Suprapubic skin (tissue), 4 donors: Measurements from ENCODE around the gene NPIPB12. TPM values are rescaled to one million over a fixed set of nuclear protein-coding genes. Genes with fewer than 3 reads are reported as not detected.
"Not testable (repeated sequence)": the region's sequence is repeated elsewhere in the genome, so short reads cannot be mapped to it uniquely, and the experiment has no call there.

Experiments used
- DNase-seq, 2 donors: peaks; one replicate each; pipeline ENCODE4 v3.0.0-alpha.2; 2019; ENCODE audit warnings: low spot score in 2 of 2
- H3K27ac ChIP-seq: fragments of 200-600 bp; sonication (generic); one replicate; pipeline ENCODE4 v1.5.1; 2019
- H3K27me3 ChIP-seq: fragments of 200-600 bp; sonication (generic); one replicate; pipeline ENCODE4 v1.5.1; 2019
- H3K36me3 ChIP-seq: fragments of 200-600 bp; sonication (generic); one replicate; pipeline ENCODE4 v1.5.1; 2019
- H3K4me1 ChIP-seq: fragments of 200-600 bp; sonication (generic); one replicate; pipeline ENCODE4 v1.5.1; 2019
- H3K4me3 ChIP-seq: fragments of 200-600 bp; sonication (generic); one replicate; pipeline ENCODE4 v1.5.1; 2019; ENCODE audit warnings: mild to moderate bottlenecking
- H3K9me3 ChIP-seq: fragments of 200-600 bp; sonication (generic); one replicate; pipeline ENCODE4 v1.5.1; 2019
- WGBS: methylation state at CpG from one replicate; pipeline ENCODE4 v1.1.5; 2018; 5-methylcytosine and 5-hydroxymethylcytosine counted together
- total RNA-seq, 4 donors: library from RNA; depleted of rRNA; stranded (reverse); fragments of >200 nt; gene quantifications; one replicate each; pipeline ENCODE4 v1.1.0, GENCODE V29; 2016

The NPIPB12 gene
- total RNA-seq, 4 donors from 2014 or later: 29.3 to 311 (median 86.3) TPM

DNA sequence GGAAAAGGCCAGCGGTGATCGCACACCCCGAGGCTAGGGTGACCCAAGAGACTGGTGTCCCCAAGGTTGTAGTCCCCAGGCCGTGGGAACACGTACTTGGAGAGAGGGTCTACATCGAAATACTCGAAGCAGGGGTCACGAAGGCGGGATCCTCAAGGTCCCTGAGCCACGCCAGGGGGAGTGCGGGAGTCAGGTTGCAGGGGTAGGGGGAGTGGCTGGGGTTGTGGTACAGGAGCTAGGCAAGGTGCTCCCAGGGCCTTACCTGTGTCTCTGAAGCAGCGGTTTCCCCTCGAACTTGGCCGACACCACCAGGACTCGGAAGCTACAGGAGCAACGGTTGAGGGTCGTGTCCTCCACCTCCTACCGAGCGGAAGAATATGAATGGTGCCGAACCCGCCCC is 52.5 kb downstream of the NPIPB12 start:
- not testable (repeated sequence) for DNase-seq, H3K27me3 ChIP-seq, H3K27ac ChIP-seq, H3K4me1 ChIP-seq, H3K9me3 ChIP-seq, H3K4me3 ChIP-seq, H3K36me3 ChIP-seq
- no CpG with 5 or more reads among the region's 21 CpGs for WGBS

Other genes starting within 250 kb of the NPIPB12 start
- gene NPIPB11, start 99.7 kb downstream of the NPIPB12 start, total RNA-seq: 10 to 100 TPM in 1 of 4 donors, 1 to 10 TPM in 1, under 1 TPM in 2; 0.47 to 25.3 (median 2.7) TPM
- gene BOLA2, start 52.1 kb downstream of the NPIPB12 start, total RNA-seq: 10 to 100 TPM; 11.3 to 24.0 (median 16.9) TPM
- 10 to 100 TPM; 14.3 to 41.9 (median 30.7) TPM for gene SLX1B, start 51.9 kb downstream of the NPIPB12 start, total RNA-seq
- 10 to 100 TPM in 1 of 4 donors, 1 to 10 TPM in 3; 5.0 to 11.0 (median 9.0) TPM for gene SULT1A4, start 46.5 kb downstream of the NPIPB12 start, total RNA-seq
- 1 to 10 TPM; 2.2 to 6.3 (median 4.7) TPM for gene SPN, start 156.8 kb upstream of the NPIPB12 start, total RNA-seq
- gene QPRT, start 172.8 kb upstream of the NPIPB12 start, total RNA-seq: 1 to 10 TPM; 2.2 to 5.5 (median 3.5) TPM
- 1 to 10 TPM in 1 of 4 donors, under 1 TPM in 1, not detected in 2; 0.34 to 1.1 TPM for gene C16orf54, start 239.6 kb upstream of the NPIPB12 start, total RNA-seq